DND-41 (cell line): ENCODE measurements around the gene PRKCE.

Experiments
- EZH2 ChIP-seq: IDR thresholded peaks from 3 replicates; pipeline ENCODE4 v1.6.1; 2012; ENCODE audit warnings: borderline replicate concordance, low read depth, mild to moderate bottlenecking, moderate library complexity, low read length, inconsistent platforms; ENCODE audit not compliant: severe bottlenecking
- TF ChIP-seq, protein P1 (sequence below): IDR thresholded peaks from 2 replicates; pipeline ENCODE4 v1.5.1; 2012; ENCODE audit warnings: borderline replicate concordance, low read length, moderate library complexity, mild to moderate bottlenecking; ENCODE audit not compliant: poor library complexity, severe bottlenecking; ENCODE audit errors: extremely low read depth

DNA sequence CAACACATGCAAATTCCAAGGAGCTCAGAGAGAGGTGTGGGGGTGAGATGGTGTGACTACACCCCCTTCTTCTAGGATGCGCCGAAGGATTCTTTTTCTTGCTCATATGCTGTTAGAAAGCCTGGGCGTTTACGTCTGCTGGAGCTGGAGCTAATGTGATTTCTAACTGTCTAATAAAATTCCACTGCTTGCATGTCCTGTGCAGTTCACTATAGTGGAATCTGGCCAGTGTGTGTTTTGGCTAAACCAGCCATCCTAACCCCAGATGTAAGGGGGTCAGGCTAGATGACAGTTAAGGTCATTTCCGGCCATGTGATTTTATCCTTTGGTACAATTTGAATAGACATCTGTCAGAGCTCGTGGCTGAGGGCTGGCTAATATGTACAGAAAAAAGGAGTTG lies 194.1 kb downstream of the PRKCE start:
- no peak for TF ChIP-seq EZH2
- TF ChIP-seq, protein P1, sequence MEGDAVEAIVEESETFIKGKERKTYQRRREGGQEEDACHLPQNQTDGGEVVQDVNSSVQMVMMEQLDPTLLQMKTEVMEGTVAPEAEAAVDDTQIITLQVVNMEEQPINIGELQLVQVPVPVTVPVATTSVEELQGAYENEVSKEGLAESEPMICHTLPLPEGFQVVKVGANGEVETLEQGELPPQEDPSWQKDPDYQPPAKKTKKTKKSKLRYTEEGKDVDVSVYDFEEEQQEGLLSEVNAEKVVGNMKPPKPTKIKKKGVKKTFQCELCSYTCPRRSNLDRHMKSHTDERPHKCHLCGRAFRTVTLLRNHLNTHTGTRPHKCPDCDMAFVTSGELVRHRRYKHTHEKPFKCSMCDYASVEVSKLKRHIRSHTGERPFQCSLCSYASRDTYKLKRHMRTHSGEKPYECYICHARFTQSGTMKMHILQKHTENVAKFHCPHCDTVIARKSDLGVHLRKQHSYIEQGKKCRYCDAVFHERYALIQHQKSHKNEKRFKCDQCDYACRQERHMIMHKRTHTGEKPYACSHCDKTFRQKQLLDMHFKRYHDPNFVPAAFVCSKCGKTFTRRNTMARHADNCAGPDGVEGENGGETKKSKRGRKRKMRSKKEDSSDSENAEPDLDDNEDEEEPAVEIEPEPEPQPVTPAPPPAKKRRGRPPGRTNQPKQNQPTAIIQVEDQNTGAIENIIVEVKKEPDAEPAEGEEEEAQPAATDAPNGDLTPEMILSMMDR, result no peak
